Lower lobe of right lung (tissue), 2 donors: ENCODE results near the gene NCAPH2. TPM values are rescaled to one million over a fixed set of nuclear protein-coding genes. Genes with fewer than 3 reads are reported as not detected.
A peak's percentile ranks its signal among the peaks of the same experiment; 100 is the strongest.

Experiments
- ATAC-seq, 2 donors: fragments of 200-7000 bp; cut with Tn5 transposase; one replicate each; pipeline ENCODE4 v1.9.1; 2020 to 2022; ENCODE audit warnings: mild to moderate bottlenecking in 2 of 2, moderate library complexity in 2 of 2
- DNase-seq: peaks from one replicate; pipeline ENCODE4 v3.0.0-alpha.2; 2020
- H3K27ac ChIP-seq: fragments of 200-600 bp; one replicate; pipeline ENCODE4 v1.8.0; 2022
- H3K27me3 ChIP-seq: fragments of 200-600 bp; one replicate; pipeline ENCODE4 v1.8.0; 2022; ENCODE audit warnings: low read depth
- H3K36me3 ChIP-seq: fragments of 200-600 bp; one replicate; pipeline ENCODE4 v1.8.0; 2022; ENCODE audit warnings: mild to moderate bottlenecking
- H3K4me1 ChIP-seq: fragments of 200-600 bp; one replicate; pipeline ENCODE4 v1.8.0; 2022
- H3K4me3 ChIP-seq: fragments of 200-600 bp; one replicate; pipeline ENCODE4 v1.8.0; 2022; ENCODE audit warnings: mild to moderate bottlenecking
- H3K9me3 ChIP-seq: fragments of 200-600 bp; one replicate; pipeline ENCODE4 v1.8.0; 2022
- intact Hi-C: fragments of 100-400 bp; cut with DNase I; formaldehyde crosslinking; loops from one replicate; pipeline ENCODE4 v1.11.0; 2022
- total RNA-seq: library from RNA; stranded (reverse); fragmentation: NEBNext Ultra II Directional; extraction: Animal tissue kit (Norgen Biotek cat#: 25700); gene quantifications from one replicate; pipeline ENCODE4 v1.2.1, GENCODE V29; 2021
- TF ChIP-seq, protein P1 (sequence below): fragments of 200-600 bp; IDR thresholded peaks from one replicate; pipeline ENCODE4 v1.8.0; 2022; ENCODE audit warnings: antibody characterized with exemption, mild to moderate bottlenecking
- donor health status: DM: no; HTN: yes; CAD: no; lungs with severe emphysema.

Gene NCAPH2
- total RNA-seq, 1 donor from 2014 or later, result 46.1 TPM

DNA sequence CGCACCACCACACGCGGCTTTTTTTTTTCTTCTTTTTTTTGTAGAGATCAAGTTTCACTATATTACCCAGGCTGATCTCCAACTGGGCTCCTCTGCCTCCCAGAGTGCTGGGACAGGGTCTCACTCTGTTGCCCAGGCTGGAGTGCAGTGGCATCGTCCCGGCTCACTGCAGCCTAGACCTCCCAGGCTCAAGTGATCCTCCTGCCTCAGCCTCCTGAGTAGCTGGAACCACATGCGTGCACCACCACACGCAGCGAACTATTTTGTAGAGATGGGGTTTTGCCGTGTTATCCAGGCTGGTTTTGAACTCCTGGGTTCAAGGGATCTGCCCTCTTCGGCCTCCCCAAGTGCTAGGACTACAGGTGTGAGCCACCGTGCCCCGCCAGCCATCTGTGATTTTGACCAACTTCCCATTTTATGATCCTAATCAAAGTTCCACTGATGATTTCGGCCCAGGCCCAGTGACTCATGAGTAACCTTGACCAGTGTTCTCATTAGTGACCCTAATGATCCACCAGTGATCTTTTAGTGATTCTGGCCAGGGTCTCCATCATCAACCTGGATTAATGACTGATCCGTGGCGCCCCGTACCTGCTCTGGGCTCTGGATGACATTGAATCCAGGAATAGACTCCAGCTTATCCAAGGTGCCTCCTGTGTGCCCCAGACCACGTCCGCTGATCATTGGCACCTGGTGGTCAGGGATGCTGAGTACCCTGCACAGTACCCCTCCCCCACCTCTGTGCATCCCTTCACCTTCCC is 20.1 kb downstream of the NCAPH2 start:
- ATAC-seq (no peak), DNase-seq (peak; percentile 46)
- peaks cover 53% of the 10 kb centered on the region for H3K4me1 ChIP-seq
- H3K27me3 ChIP-seq, result no peaks in the 10 kb centered on the region
- peak overlapping the region; percentile 93 for H3K27ac ChIP-seq
- no peaks in the 10 kb centered on the region for H3K9me3 ChIP-seq
- intact Hi-C loops, result no loop called here
- peak overlapping the region; percentile 79 for H3K4me3 ChIP-seq
- TF ChIP-seq, protein P1, sequence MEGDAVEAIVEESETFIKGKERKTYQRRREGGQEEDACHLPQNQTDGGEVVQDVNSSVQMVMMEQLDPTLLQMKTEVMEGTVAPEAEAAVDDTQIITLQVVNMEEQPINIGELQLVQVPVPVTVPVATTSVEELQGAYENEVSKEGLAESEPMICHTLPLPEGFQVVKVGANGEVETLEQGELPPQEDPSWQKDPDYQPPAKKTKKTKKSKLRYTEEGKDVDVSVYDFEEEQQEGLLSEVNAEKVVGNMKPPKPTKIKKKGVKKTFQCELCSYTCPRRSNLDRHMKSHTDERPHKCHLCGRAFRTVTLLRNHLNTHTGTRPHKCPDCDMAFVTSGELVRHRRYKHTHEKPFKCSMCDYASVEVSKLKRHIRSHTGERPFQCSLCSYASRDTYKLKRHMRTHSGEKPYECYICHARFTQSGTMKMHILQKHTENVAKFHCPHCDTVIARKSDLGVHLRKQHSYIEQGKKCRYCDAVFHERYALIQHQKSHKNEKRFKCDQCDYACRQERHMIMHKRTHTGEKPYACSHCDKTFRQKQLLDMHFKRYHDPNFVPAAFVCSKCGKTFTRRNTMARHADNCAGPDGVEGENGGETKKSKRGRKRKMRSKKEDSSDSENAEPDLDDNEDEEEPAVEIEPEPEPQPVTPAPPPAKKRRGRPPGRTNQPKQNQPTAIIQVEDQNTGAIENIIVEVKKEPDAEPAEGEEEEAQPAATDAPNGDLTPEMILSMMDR, result no peak
- peaks cover 12% of the 10 kb centered on the region for H3K36me3 ChIP-seq

DNA sequence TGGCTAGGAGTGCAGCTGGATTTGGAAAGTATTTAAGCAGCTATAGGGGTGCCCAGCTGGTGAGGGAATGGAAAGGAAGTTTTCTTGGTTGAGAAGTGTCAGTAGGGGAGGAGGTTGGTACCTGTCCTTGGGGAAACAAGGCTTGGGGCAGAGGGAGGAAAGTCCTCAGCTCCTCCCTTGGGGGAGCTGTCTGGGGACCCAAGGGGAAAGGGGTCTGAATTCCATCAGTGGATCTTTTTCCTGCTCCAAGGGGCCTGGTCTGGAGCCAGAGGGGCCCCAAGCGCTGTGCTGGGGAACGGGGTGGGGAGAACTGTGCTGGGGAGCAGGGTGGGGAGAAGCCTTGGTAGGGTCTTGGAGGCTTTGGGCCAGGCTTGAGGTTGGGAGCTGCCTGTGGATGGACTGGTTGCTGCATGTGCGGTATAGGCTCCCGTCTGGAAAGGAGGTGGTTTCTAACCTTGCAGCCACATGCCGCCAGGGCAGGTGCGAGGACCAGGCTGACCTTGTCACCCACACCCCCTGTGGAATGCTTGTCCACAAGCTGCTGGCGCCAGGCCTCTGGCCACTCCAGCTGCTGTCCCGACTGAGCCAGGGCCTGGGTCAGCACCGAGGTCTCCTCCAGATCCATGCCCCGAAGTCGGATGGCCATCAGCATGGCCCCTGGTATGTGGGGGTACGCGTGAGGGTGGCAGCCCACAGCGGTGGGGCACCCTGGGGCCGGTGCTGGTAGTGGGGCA is 20.8 kb downstream of the NCAPH2 start:
- ATAC-seq (no peak), DNase-seq (peak; percentile 64)
- H3K4me3 ChIP-seq, result peak overlapping the region; percentile 79
- peaks cover 4% of the 10 kb centered on the region for H3K36me3 ChIP-seq
- TF ChIP-seq, protein P1, result no peak
- intact Hi-C loops, result no loop called here
- H3K27me3 ChIP-seq, result no peaks in the 10 kb centered on the region
- H3K9me3 ChIP-seq, result no peaks in the 10 kb centered on the region
- peaks cover 58% of the 10 kb centered on the region for H3K4me1 ChIP-seq
- peak overlapping the region; percentile 100 for H3K27ac ChIP-seq

DNA sequence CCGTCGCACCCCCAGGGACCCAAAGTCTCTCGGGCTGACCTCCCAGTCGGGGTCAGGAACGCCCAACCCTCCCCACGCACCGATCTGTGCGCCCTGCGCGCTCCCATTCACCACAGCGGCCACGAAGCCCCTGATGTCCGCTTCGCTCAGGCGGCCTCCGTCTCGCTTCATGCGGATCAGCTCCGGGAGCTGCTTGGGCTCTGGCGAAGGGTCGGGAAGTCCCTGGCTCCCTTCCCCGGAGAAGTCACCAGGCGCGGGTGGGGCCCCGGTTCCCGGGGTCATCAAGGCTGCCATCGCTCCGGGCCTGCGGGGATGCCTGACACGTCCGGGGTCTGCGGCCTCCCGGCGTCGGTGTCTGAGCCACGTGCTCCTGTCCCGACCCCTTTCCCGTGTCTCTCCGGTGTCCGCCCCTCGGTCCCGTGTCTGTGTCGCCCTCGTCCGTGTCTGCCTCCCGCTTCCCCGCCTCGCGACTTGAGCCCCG is 21.4 kb downstream of the NCAPH2 start:
- no peaks in the 10 kb centered on the region for H3K9me3 ChIP-seq
- H3K4me3 ChIP-seq, result peak overlapping the region; percentile 79
- no peaks in the 10 kb centered on the region for H3K27me3 ChIP-seq
- ATAC-seq, result no peak
- intact Hi-C loops, result no loop called here
- no peaks in the 10 kb centered on the region for H3K36me3 ChIP-seq
- TF ChIP-seq, protein P1, result no peak
- DNase-seq, result peak; percentile 65
- peaks cover 58% of the 10 kb centered on the region for H3K4me1 ChIP-seq
- H3K27ac ChIP-seq, result peak overlapping the region; percentile 100

DNA sequence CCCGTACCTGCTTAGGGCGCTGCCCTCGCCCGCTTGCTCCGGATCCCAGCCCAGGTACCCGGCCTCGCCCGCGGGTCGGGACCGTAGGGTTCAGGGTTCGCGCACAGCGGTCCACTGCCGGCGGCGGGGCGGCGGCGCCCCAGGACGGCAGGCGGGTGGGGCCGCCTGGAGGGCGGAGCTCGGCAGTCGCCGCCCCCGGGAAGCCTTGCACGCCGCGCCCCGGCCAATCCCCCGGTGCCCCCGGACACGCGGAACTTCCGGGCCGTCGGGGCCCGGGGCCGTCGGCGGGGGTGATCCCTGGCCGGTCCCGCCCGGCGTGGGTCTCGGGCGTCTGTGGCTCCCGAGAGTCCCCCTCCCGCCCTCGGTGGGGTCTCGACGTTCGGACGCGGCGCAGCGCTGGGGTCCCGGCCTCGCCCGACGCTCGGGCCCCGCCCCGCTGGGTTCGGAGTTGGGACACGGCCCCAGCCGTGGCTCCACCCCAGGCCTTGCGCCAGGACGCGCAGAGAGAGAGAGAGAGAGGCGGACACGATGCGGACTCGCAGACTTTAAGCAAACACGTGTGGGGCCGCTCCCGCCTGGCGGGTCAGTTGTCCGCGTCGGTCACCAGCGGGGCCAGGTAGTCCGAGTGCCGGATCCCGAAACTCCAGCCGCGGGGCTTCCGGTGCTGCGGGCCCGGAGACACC is 22.0 kb downstream of the NCAPH2 start, which contains the start of gene TYMP:
Gene TYMP, minus strand, starts transcription at position 116 of the 683 bp plus-strand sequence. CDS start 303 bp downstream, outside the sequence.
- Histone ChIP-seq H3K27ac (peak within 1 kb of the TSS; percentile 100), H3K27me3 (no peaks in the 10 kb centered on the region), H3K36me3 (no peaks in the 10 kb centered on the region), H3K9me3 (no peaks in the 10 kb centered on the region), H3K4me3 (peak within 1 kb of the TSS; percentile 79), H3K4me1 (peaks cover 56% of the 10 kb centered on the region)
- intact Hi-C loops, result no loop called here
- ATAC-seq (peak; percentile 56 to 67), DNase-seq (peak; percentile 94)
- TF ChIP-seq, protein P1, result no peak

DNA sequence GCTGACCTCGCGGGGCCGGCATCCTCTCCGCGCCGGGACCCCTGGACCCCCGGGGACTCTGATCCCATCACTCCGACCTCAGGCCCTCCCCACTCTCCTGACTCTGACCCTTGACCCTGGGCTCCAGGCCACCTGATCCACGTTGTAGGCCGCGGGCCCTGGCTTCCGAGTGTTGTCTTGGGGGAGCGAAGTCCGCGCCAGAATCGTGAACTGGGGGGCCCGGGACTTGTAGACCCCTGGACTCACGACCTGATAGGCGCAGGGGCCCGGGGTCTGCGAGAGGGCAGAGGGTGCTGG is 22.5 kb downstream of the NCAPH2 start:
- Histone ChIP-seq H3K27me3 (no peaks in the 10 kb centered on the region), H3K4me3 (peak overlapping the region; percentile 79), H3K9me3 (no peaks in the 10 kb centered on the region), H3K36me3 (no peaks in the 10 kb centered on the region), H3K4me1 (peaks cover 56% of the 10 kb centered on the region), H3K27ac (peak overlapping the region; percentile 100)
- ATAC-seq (peak in 1 of 2 donors; percentile 0), DNase-seq (no peak)
- TF ChIP-seq, protein P1, result no peak
- intact Hi-C loops, result no loop called here
